ENCODE results near the gene SHOX.
"Not testable (repeated sequence)": the region's sequence is repeated elsewhere in the genome, so short reads cannot be mapped to it uniquely, and the experiment has no call there.

SHOX gene

DNA sequence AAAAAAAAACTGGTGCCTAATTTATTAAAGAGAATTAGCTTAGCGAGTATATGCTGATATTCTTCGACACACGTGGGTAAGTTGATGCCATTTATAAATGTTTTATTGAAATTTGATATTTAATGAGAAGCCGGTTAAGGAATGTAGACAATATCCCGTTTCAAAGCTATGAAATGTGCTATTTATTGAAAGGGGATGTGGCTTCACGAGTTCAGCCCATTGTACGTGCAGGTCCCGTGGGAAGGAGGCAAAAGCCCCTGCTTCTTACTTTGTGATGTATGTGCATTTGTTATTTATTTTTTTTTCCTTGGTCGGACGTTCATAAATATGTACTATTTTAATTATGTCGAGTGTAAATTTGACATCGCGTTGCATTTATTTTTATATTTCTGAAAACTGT lies 20.2 kb downstream of the SHOX start:
- no peak overlapping the region for H3K27ac ChIP-seq
- TF ChIP-seq ZFX (IDR thresholded peaks at IDR 0.05; ENCODE audit: borderline replicate concordance) = no peak
- TF ChIP-seq, protein P1, sequence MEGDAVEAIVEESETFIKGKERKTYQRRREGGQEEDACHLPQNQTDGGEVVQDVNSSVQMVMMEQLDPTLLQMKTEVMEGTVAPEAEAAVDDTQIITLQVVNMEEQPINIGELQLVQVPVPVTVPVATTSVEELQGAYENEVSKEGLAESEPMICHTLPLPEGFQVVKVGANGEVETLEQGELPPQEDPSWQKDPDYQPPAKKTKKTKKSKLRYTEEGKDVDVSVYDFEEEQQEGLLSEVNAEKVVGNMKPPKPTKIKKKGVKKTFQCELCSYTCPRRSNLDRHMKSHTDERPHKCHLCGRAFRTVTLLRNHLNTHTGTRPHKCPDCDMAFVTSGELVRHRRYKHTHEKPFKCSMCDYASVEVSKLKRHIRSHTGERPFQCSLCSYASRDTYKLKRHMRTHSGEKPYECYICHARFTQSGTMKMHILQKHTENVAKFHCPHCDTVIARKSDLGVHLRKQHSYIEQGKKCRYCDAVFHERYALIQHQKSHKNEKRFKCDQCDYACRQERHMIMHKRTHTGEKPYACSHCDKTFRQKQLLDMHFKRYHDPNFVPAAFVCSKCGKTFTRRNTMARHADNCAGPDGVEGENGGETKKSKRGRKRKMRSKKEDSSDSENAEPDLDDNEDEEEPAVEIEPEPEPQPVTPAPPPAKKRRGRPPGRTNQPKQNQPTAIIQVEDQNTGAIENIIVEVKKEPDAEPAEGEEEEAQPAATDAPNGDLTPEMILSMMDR (IDR thresholded peaks at IDR 0.05) = no peak

GRCh38 chrX:651922-652321 lies 21.3 kb downstream of the SHOX start:
- H3K27ac ChIP-seq = not testable (repeated sequence)

DNA sequence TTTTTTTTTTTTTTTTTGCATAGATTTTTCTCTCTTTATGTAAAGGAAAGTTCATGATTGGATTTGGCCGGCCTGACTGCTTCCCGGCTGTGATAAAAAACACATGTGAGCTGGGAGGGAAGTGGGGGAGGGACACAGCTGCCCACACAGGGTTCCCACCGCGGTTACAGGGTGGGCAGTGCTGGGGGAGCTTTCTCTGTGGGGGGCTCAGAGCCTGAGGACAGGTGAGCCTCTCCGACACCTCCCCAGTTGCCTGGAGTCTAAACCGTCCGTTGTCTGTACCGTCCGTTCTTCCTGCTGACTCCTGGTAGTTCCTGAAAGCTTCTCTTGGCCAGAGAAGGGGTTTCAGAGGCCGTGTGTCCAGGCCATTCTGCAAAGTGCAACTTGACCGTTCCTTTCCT lies 21.8 kb downstream of the SHOX start:
- H3K27ac ChIP-seq = no peak overlapping the region
- TF ChIP-seq, protein P1 (IDR thresholded peaks at IDR 0.05) = no peak
- TF ChIP-seq ZFX (IDR thresholded peaks at IDR 0.05; ENCODE audit: borderline replicate concordance) = no peak

DNA sequence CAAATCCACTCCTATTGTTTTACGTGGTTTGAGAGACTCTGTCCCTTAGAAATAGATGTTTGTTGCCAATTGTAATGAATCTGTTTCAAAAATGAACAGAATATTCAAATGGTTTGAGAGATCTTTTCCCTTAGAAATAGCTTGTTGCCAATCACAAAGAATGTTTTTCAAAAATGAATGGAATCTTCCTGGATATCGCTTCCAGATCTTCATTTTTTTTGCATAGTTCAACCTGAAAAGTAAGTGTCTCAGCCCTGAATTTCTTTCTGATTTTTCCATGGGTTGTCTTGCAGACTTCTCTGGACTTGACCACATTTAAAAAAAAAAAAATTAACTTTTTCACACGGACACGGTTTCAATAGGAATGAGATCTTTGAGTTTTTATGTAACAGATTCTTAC lies 22.7 kb downstream of the SHOX start:
- H3K27ac ChIP-seq = no peak overlapping the region
- TF ChIP-seq ZFX (IDR thresholded peaks at IDR 0.05; ENCODE audit: borderline replicate concordance) = no peak
- TF ChIP-seq, protein P1 (IDR thresholded peaks at IDR 0.05) = no peak

GRCh38 chrX:661154-661553 lies 30.6 kb downstream of the SHOX start:
- TF ChIP-seq ZFX (IDR thresholded peaks at IDR 0.05; ENCODE audit: borderline replicate concordance) = no peak
- TF ChIP-seq, protein P1 (IDR thresholded peaks at IDR 0.05) = no peak

DNA sequence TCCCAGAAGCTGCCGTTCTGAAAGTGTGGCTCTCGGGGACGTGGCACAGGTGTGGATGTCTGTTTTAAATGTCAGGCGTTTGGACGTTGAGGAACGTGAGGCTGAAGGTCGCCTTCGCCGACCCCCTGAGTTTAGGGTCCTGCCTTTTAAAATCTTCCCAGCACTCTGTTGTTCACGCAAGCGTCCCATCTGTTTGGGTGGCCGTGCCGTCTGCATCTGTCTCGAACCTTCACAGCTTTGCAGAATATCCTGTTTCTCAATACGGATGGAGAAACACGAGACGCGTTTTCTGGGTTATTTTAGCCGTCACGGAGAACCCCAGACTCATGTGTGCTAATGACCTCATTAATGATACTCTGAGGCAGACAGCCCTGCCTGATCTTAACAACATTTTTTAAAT lies 31.5 kb downstream of the SHOX start:
- TF ChIP-seq, protein P1 (IDR thresholded peaks at IDR 0.05) = no peak
- no peak for TF ChIP-seq ZFX (IDR thresholded peaks at IDR 0.05; ENCODE audit: borderline replicate concordance)
- no peak overlapping the region for H3K27ac ChIP-seq

More at GRCh38 chrX:661154-661553, 30.6 kb downstream of the SHOX start:
- no peak overlapping the region for H3K27ac ChIP-seq

DNA sequence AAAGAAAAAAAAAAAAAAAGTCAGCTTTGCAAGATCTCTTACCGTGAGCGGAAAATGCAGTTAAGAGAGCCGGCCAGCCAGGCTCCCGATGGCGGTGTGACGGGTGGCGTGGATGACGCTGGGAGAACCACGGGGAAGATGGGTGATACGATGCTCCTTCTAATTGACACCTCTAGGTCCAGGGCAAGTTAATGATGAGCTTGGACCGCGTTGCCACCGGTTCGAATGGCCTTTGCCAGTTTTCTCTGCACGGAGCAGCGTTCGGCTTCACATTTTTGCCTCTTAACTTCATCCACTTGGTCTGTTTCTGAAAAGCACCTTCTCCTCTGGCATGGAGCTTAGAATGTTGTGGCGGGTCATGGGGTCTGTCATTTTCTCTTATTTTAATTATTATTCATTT lies 33.2 kb downstream of the SHOX start:
- TF ChIP-seq, protein P1 (IDR thresholded peaks at IDR 0.05) = no peak
- TF ChIP-seq ZFX (IDR thresholded peaks at IDR 0.05; ENCODE audit: borderline replicate concordance) = no peak
- H3K27ac ChIP-seq = no peak overlapping the region
